ELR (cell line): ENCODE measurements around the gene AKR7A2.
A peak's percentile ranks its signal among the peaks of the same experiment; 100 is the strongest.

Source experiments
- DNase-seq: peaks from one replicate; pipeline ENCODE4 v3.0.0-alpha.2; 2015; ENCODE audit warnings: low read depth

AKR7A2 gene

GRCh38 chr1:19311931-19312781, at the start of gene AKR7A2, which contains the start of gene SLC66A1:
TSS of gene AKR7A2 (minus strand) at chr1:19312144. CDS start at chr1:19312124, 20 bp downstream.
TSS of gene SLC66A1 (plus strand) at chr1:19312326. CDS start at chr1:19317678, 5,352 bp downstream.
- peak; percentile 92 for DNase-seq

DNA sequence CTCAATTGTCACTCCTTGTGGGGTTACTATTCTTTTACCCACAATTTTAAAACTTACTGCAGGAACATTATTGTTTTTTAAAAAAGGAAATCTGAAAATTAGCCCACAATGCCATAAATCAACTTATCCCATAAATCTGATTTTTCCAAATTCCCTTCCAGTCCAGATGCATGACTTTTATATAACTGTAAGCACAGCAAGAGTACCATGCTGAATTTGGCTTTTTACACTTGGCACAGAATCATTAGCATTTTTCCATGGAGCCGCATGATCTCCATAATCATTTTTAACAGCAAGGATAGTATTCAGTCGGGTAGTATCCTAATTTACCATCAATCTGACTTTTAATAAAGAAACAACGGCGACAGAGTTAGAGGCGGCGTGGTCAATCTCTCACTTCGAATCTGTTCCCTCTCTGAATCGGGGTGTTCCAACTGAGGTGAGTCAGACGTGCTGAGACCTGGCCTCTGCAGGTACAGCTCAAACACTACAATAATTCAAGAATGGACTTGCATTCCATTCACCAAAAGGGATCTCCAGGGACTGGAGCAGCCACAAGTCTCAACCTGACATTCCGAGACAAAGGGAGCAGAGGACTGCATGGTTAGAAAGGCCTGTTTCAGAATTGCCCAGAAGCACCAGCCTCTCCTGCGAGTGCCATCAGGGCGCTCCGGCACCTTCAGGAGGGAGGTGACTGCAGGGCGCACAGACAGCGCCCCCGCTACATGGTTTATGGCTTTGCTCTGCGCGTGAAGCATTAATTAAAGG, 49.1 kb upstream of the AKR7A2 start:
- no peak for DNase-seq

GRCh38 chr1:19360432-19360831, 48.5 kb upstream of the AKR7A2 start:
- DNase-seq, result no peak

DNA sequence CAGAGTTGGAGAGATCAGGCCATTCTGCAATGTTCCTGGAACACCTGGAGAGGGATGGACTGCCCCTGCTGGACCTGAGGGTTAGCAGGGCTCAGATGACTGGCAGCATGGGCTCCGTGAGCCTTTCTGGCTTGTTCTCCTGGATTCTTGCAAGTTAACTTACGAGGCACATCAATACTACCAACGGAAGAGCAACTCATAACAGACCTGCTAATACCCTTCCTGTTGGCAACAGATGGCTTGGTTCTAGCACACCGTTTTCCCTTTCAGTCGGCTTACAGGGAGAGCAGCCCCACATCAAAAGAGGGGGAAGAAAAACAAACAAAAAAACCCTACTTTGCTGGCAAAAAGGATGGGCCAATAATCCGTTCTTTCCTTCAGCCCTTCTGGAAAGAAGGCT, 48.1 kb upstream of the AKR7A2 start:
- DNase-seq, result no peak

DNA sequence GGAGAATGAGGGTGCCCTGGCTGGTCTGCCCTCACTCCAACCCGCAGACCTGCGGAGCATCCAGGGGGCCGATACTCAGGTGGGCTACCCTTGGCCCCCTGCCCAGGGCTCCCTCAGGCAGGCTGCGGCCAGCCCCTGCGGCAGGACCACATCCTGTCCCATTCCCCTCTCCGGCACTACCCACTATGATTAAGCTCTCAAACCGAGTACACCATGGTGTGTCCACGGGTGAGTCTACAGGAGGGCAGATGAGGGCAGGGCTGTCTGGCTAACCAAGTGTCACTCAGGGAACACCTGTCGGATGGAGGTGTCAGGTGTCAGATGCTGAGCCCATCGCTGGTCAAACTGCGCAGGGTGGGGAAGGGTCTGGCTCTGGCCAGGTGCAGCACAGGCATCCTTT, 47.4 kb upstream of the AKR7A2 start:
- DNase-seq, result no peak

- no peak for DNase-seq
Measured at GRCh38 chr1:19358710-19359109, 46.8 kb upstream of the AKR7A2 start.

DNA sequence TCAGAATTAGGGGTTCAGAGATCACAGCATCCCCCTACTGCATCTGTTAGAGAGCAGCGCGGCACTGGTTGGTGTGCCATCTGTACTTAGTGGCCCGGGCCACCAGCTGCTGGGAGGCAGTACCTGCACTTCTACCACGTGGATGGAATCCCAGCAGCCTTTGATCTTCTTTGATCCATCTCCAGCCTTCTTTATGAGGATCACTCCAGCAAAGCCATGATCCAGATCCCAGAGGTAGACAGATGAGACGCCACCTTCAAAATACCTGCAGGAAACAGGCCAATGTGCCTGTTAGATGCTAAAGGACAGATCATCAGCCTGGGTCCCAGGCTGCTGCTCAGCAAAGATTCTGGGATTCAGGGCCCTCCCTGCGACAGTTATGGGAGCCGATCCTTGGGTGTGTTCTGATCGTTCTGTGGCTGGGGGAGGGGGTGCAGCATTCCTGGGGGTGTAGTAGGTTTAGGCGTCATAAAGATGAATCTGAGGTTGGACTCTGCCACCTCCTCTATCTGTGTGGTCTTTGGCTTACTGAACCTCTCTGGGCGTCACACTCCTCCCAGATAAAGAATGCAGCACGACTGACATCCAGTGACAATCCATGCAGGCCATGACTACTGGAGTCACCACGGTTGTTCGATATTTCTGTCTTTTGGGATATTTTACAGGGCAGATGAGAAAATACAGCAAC, 45.5 kb upstream of the AKR7A2 start:
- DNase-seq, result no peak

DNA sequence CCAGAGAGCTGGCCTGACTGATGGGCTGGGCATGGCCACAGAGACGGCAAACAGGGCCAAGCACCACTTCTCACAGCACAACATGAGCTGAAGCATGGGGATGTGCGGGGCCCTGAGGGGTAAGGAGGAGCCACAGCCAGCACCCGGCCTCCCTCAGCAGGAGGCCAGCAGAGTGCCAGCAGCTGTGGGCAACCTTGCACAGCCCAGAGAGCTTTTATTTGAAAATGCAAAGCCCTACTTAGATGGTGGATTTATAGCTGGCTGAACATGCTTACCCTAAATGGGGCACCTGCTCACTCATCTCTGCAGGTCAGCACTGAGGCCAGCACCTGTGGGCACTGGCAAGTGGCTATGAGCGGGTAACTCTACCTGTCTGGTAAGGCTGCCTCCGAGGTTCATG, 44.3 kb upstream of the AKR7A2 start:
- no peak for DNase-seq

DNA sequence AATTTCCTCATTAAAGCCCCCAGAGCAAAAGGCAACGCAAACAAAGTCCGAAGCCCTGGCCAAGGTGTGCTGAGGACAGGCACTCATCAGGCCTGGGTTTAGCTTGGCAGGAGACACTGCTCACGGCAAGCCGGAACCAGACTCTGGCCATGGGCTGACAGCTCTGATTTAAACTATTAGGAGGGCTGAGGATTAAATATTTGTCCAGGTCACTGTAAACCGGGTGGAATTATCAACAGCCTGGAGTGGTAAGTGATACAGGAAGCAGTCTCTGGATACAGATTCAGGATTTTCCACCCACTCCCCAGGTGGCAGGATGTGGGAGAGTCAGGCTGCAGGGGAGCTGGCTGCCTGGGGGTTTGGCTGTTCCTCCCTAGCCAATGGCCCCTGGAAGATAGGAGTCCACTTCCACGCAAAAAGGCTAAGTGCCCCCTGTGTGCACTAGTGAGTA, 42.6 kb upstream of the AKR7A2 start:
- no peak for DNase-seq

GRCh38 chr1:19353596-19353995, 41.7 kb upstream of the AKR7A2 start:
- no peak for DNase-seq

DNA sequence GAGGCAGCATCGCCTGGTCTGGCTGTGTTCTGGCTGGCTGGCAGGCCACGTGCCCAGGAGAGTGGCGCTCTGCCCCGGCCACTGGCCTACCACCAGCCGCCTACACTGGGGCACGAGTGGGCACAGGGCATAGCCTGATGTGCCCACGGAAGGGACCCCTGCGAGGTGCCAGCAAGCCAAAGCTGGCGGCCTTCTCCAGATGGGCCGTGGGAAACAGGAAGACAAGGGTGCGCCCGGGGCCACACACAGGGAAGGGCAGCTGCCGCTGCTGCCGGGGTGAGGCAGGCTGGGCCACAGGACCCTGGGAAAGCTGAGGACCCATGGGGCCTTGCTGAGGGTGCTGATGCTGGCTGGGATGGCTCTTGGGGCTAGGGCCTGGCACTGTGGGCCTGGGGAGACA, 40.9 kb upstream of the AKR7A2 start:
- no peak for DNase-seq

- no peak for DNase-seq
Measured at GRCh38 chr1:19351873-19352272, 39.9 kb upstream of the AKR7A2 start.

GRCh38 chr1:19350566-19350965, 38.6 kb upstream of the AKR7A2 start:
- DNase-seq, result no peak

DNA sequence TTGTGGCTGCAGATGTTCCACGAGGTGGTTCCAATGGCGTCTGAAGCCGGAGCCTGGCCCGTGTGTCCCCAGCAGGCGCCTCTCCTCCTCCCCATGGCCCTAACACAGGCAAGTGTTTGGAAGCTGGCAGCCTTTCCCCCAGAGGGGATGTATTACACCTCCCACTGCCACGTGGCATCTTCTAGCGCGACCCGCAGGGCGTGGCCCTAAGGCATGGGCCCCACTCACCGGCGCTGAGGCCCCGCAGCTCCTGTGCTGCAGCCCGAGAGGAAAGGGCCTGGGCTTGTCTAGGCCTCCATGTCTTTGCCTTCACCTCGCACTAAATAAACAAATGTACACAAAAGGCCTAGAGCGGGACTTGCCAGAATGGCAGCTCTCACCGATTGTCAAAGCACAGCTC, 38.1 kb upstream of the AKR7A2 start:
- DNase-seq, result no peak

DNA sequence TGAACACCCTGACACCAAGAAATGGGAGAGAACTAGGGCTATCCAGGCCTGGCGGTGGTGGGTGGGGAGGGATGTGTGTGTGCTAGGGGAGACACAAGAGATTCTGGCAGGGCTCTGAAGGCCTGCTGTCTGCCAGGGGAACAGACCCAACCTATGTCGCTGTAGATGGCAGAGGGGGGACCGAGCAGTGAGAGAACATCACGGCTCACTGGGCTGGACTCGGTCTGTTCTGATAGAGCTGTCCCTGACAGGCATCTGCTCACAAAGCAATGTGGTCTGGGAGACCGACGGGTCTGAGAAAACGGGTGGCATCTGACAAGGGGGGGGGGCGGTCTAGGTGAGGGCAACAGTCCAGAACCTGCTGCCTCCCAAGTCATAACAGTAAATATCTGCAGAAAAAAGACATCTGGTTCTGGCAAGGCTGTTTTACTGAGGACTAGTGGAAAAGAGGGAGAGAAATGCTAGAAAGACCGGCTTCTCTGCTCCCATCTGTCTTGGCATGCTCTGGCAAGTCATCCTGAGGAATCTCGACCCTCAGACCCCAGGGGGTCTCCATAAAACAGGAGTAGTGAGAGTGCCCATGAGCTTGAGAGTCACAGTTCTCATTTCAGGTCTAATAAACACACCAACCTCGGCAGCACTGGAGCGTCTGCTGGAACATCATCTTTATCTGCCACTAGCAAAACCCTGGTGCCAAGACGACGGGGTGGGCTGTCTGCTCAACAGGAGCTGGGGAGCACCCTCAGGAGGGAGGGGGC, 36.7 kb upstream of the AKR7A2 start:
- no peak for DNase-seq

- DNase-seq, result no peak
Measured at GRCh38 chr1:19347533-19348172, 35.7 kb upstream of the AKR7A2 start.

- no peak for DNase-seq
Measured at GRCh38 chr1:19346026-19346425, 34.1 kb upstream of the AKR7A2 start.

DNA sequence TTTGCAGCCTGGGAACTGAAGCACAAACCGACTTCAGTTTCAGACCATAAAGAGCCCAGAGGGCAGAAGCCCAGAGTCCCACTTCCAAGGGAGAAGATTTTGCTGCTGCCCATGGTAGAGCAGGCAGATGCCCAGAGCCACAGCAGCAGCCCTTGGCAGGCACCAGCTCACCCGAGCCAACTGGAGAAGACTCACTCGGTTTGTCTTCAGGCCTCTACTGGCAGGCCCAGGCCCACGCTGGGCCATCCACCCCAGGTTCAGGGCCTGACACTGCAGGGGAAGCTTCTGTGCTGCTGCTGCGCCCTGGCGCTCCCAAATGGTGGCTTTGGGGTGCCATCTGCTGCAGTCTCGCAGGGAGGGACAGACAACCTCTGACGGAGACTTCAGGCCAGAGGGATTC, 33.4 kb upstream of the AKR7A2 start:
- DNase-seq, result no peak

- no peak for DNase-seq
Measured at GRCh38 chr1:19344831-19345230, 32.9 kb upstream of the AKR7A2 start.

DNA sequence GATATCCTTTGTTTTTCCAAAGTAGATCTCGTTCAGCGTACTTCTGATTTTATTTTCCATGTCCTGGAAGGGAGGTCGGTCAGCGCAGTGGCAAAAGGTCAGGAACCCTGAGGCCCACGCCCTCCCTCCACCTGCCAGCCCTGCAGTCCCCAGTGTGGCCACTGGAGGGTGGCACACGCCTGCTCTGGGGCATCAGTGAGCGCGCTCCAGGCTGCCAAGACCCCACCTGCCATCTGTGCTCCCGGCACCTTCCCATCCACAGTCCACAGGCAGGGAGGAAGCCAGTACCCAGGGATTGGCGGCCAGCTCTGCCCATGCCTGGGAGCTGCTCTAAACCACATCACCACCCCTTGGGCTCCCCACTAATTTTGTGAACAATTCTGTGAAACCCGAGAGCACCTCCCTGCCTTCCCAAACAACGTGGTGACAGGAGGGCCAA, 32.4 kb upstream of the AKR7A2 start:
- DNase-seq, result peak; percentile 48
